GM21717 (cell line): ENCODE data around the gene KRTAP4-7.
"Not testable (repeated sequence)": the region's sequence is repeated elsewhere in the genome, so short reads cannot be mapped to it uniquely, and the experiment has no call there.

Experiments used
- ATAC-seq: cut with Tn5 transposase; IDR thresholded peaks from one replicate; pipeline ENCODE4 v1.9.1; 2021; ENCODE audit warnings: mild to moderate bottlenecking, moderate library complexity; ENCODE audit not compliant: unreplicated experiment

Gene KRTAP4-7

GRCh38 chr17:41108728-41109386 lies 24.9 kb downstream of the KRTAP4-7 start:
- ATAC-seq, result not testable (repeated sequence)

GRCh38 chr17:41111151-41111885 lies 27.4 kb downstream of the KRTAP4-7 start:
- ATAC-seq, result no peak

- no peak for ATAC-seq
Measured at GRCh38 chr17:41116297-41116696, 32.3 kb downstream of the KRTAP4-7 start.

GRCh38 chr17:41117846-41118386 lies 34.0 kb downstream of the KRTAP4-7 start, which contains the start of gene KRTAP4-11:
KRTAP4-11 (minus strand) TSS chr17:41118373; CDS start chr17:41118315, 58 bp downstream.
- not testable (repeated sequence) for ATAC-seq

GRCh38 chr17:41118721-41119120 lies 34.8 kb downstream of the KRTAP4-7 start:
- no peak for ATAC-seq

- ATAC-seq, result not testable (repeated sequence)
Measured at GRCh38 chr17:41119696-41120690, 36.0 kb downstream of the KRTAP4-7 start.

GRCh38 chr17:41121742-41122141 lies 37.8 kb downstream of the KRTAP4-7 start:
- ATAC-seq, result no peak

- ATAC-seq, result not testable (repeated sequence)
Measured at GRCh38 chr17:41123292-41123990, 39.5 kb downstream of the KRTAP4-7 start.

- ATAC-seq, result not testable (repeated sequence)
Measured at GRCh38 chr17:41123991-41124371, 40.0 kb downstream of the KRTAP4-7 start, which contains the start of gene KRTAP4-12. KRTAP4-12 (minus strand) TSS chr17:41124182; CDS start chr17:41124122, 60 bp downstream.

- no peak for ATAC-seq
Measured at GRCh38 chr17:41125064-41125463, 41.1 kb downstream of the KRTAP4-7 start.

GRCh38 chr17:41126412-41126811 lies 42.5 kb downstream of the KRTAP4-7 start:
- ATAC-seq, result no peak

GRCh38 chr17:41127371-41127770 lies 43.4 kb downstream of the KRTAP4-7 start:
- no peak for ATAC-seq

- ATAC-seq, result no peak
Measured at GRCh38 chr17:41131979-41132378, 48.0 kb downstream of the KRTAP4-7 start.

GRCh38 chr17:41133880-41134735 lies 50.2 kb downstream of the KRTAP4-7 start:
- ATAC-seq, result no peak
